Neural cell (in vitro differentiated cells): ENCODE data around the gene TMEM59L. TPM values are rescaled to one million over a fixed set of nuclear protein-coding genes. Genes with fewer than 3 reads are reported as not detected.

ENCODE experiments used
- H2AFZ ChIP-seq: fragments of 200-600, 300-800 bp; sonication (generic), shearing (Covaris generic); 2 replicates; pipeline ENCODE4 v1.6.0; 2014; ENCODE audit warnings: low read depth, mild to moderate bottlenecking, antibody characterized with exemption, low read length, moderate library complexity
- H3F3A ChIP-seq: fragments of 200-600 bp; shearing (Covaris generic); 2 replicates; pipeline ENCODE4 v1.6.1; 2016; ENCODE audit warnings: mild to moderate bottlenecking, moderate library complexity, mixed read lengths, antibody characterized with exemption, low read length; ENCODE audit not compliant: insufficient read depth, poor library complexity, severe bottlenecking
- H3K27ac ChIP-seq: fragments of 200-600, 300-800 bp; sonication (generic), shearing (Covaris generic); 2 replicates; pipeline ENCODE4 v1.5.1; 2014; ENCODE audit warnings: mild to moderate bottlenecking, low read length, moderate library complexity
- H3K27me3 ChIP-seq: fragments of 300-800, 200-600 bp; sonication (generic), shearing (Covaris generic); 2 replicates; pipeline ENCODE4 v1.6.0; 2014; ENCODE audit warnings: mild to moderate bottlenecking, low read depth, low read length, moderate library complexity; ENCODE audit not compliant: insufficient read depth
- H3K36me3 ChIP-seq: fragments of 300-800, 200-600 bp; sonication (generic), shearing (Covaris generic); 2 replicates; pipeline ENCODE4 v1.5.1; 2014; ENCODE audit warnings: mild to moderate bottlenecking, antibody characterized with exemption, low read length, moderate library complexity; ENCODE audit not compliant: insufficient read depth
- H3K4me2 ChIP-seq: fragments of 300-800, 200-600 bp; sonication (generic), shearing (Covaris generic); 2 replicates; pipeline ENCODE4 v1.6.0; 2014; ENCODE audit warnings: mild to moderate bottlenecking, low read length
- H3K4me3 ChIP-seq: fragments of 300-800, 200-600 bp; sonication (generic), shearing (Covaris generic); 2 replicates; pipeline ENCODE4 v1.5.1; 2014; ENCODE audit warnings: mild to moderate bottlenecking, low read length, moderate library complexity
- H3K79me2 ChIP-seq: fragments of 200-600 bp; shearing (Covaris generic); replicated peaks from 2 replicates; pipeline ENCODE4 v1.6.0; 2014; ENCODE audit warnings: mild to moderate bottlenecking, low read length, moderate library complexity; ENCODE audit not compliant: insufficient read depth
- H3K9ac ChIP-seq: fragments of 300-800, 200-600 bp; sonication (generic), shearing (Covaris generic); 2 replicates; pipeline ENCODE4 v1.6.1; 2016; ENCODE audit warnings: mild to moderate bottlenecking, low read length, mixed read lengths
- H3K9me2 ChIP-seq: fragments of 200-600 bp; shearing (Covaris generic); 2 replicates; pipeline ENCODE4 v1.6.1; 2016; ENCODE audit warnings: mild to moderate bottlenecking, low read length, mixed read lengths; ENCODE audit not compliant: insufficient read depth
- H3K9me3 ChIP-seq: fragments of 200-600, 300-800 bp; sonication (generic), shearing (Covaris generic); 2 replicates; pipeline ENCODE4 v1.6.1; 2016; ENCODE audit warnings: mild to moderate bottlenecking, mixed run types, low read length, moderate library complexity, mixed read lengths
- H4K20me1 ChIP-seq: fragments of 200-600 bp; shearing (Covaris generic); 2 replicates; pipeline ENCODE4 v1.6.1; 2016; ENCODE audit warnings: mild to moderate bottlenecking, mixed run types; ENCODE audit not compliant: insufficient read depth
- CTCF ChIP-seq: fragments of 450-650 bp; IDR thresholded peaks from 2 replicates; pipeline ENCODE4 v1.5.1; 2014; ENCODE audit warnings: antibody characterized with exemption, mild to moderate bottlenecking, moderate library complexity; ENCODE audit not compliant: poor library complexity, severe bottlenecking
- EP300 ChIP-seq: fragments of 450-650 bp; conservative IDR thresholded peaks from 2 replicates; pipeline ENCODE4 v1.6.1; 2014; ENCODE audit warnings: antibody characterized with exemption, mild to moderate bottlenecking, moderate library complexity; ENCODE audit not compliant: poor library complexity, severe bottlenecking
- EZH2 ChIP-seq: fragments of 200-600, 300-800 bp; shearing (Covaris generic), sonication (generic); IDR thresholded peaks from 2 replicates; pipeline ENCODE4 v1.6.1; 2014; ENCODE audit warnings: antibody characterized with exemption, low read length, borderline replicate concordance, mild to moderate bottlenecking; ENCODE audit not compliant: insufficient read depth, poor library complexity, severe bottlenecking
- MXI1 ChIP-seq: fragments of 450-650 bp; conservative IDR thresholded peaks from 2 replicates; pipeline ENCODE4 v1.6.1; 2014; ENCODE audit warnings: antibody characterized with exemption, mild to moderate bottlenecking; ENCODE audit not compliant: poor library complexity, severe bottlenecking
- POLR2AphosphoS5 ChIP-seq: IDR thresholded peaks from 2 replicates; pipeline ENCODE4 v1.6.1; 2012
- RAD21 ChIP-seq: fragments of 450-650 bp; conservative IDR thresholded peaks from 2 replicates; pipeline ENCODE4 v1.6.1; 2014; ENCODE audit warnings: antibody characterized with exemption, mild to moderate bottlenecking, moderate library complexity
- REST ChIP-seq: IDR thresholded peaks from 2 replicates; pipeline ENCODE4 v1.6.1; 2012; ENCODE audit warnings: borderline replicate concordance
- SMC3 ChIP-seq: fragments of 450-650 bp; conservative IDR thresholded peaks from 2 replicates; pipeline ENCODE4 v1.6.1; 2014; ENCODE audit warnings: antibody characterized with exemption, mild to moderate bottlenecking, moderate library complexity; ENCODE audit not compliant: poor library complexity
- TAF1 ChIP-seq: IDR thresholded peaks from 2 replicates; pipeline ENCODE4 v1.6.1; 2012; ENCODE audit warnings: low read depth
- polyA plus RNA-seq: library from polyadenylated mRNA; depleted of rRNA; stranded (reverse); fragments of >200 nt; gene quantifications from 2 replicates; pipeline ENCODE4 v1.2.3, GENCODE V29; 2014

Gene TMEM59L
- polyA plus RNA-seq, 1 donor from 2014 or later, result 138 TPM

GRCh38 chr19:18663940-18664530 is 51.4 kb downstream of the TMEM59L start:
- H3K4me3 ChIP-seq, result no peak overlapping the region

GRCh38 chr19:18665771-18666202 is 53.1 kb downstream of the TMEM59L start:
- Histone ChIP-seq H2AFZ (no peak overlapping the region), H4K20me1 (no peaks in the 10 kb centered on the region), H3F3A (no peaks in the 10 kb centered on the region), H3K36me3 (no peaks in the 10 kb centered on the region), H3K27me3 (no peaks in the 10 kb centered on the region), H3K4me2 (no peak overlapping the region), H3K9me2 (no peaks in the 10 kb centered on the region), H3K4me3 (no peak overlapping the region), H3K79me2 (no peaks in the 10 kb centered on the region), H3K9ac (no peak overlapping the region), H3K27ac (no peak overlapping the region), H3K9me3 (no peaks in the 10 kb centered on the region)
- TF ChIP-seq MXI1 (no peak), POLR2AphosphoS5 (no peak), REST (no peak), EP300 (no peak), EZH2 (no peak)

More at GRCh38 chr19:18663940-18664530, 51.4 kb downstream of the TMEM59L start:
- H3K9me3 ChIP-seq, result no peaks in the 10 kb centered on the region
- no peak for TF ChIP-seq TAF1
- TF ChIP-seq EZH2, result no peak
- no peak for TF ChIP-seq MXI1
- TF ChIP-seq POLR2AphosphoS5, result no peak
- no peak for TF ChIP-seq SMC3
- no peak for TF ChIP-seq CTCF
- TF ChIP-seq RAD21, result no peak
- no peak for TF ChIP-seq EP300
- no peak for TF ChIP-seq REST
- no peaks in the 10 kb centered on the region for H3K36me3 ChIP-seq
- no peak overlapping the region for H3K4me2 ChIP-seq
- H3F3A ChIP-seq, result no peaks in the 10 kb centered on the region
- H3K27me3 ChIP-seq, result no peaks in the 10 kb centered on the region
- H2AFZ ChIP-seq, result no peak overlapping the region
- H3K9ac ChIP-seq, result no peak overlapping the region
- H3K79me2 ChIP-seq, result no peaks in the 10 kb centered on the region
- H3K27ac ChIP-seq, result no peak overlapping the region
- H3K9me2 ChIP-seq, result no peaks in the 10 kb centered on the region
- no peaks in the 10 kb centered on the region for H4K20me1 ChIP-seq
